Brain microvascular endothelial cell (primary cell): ENCODE data around the gene PDZD8.

ENCODE experiments used
- DNase-seq: peaks from one replicate; pipeline ENCODE4 v3.0.0-alpha.2; 2020
- H3K27ac ChIP-seq: fragments of 250-450 bp; sonication (Bioruptor Pico); 2 replicates; pipeline ENCODE4 v1.5.1; 2020; ENCODE audit warnings: mild to moderate bottlenecking, moderate library complexity
- H3K27me3 ChIP-seq: fragments of 250-450 bp; sonication (Bioruptor Pico); replicated peaks from 2 replicates; pipeline ENCODE4 v1.5.1; 2020; ENCODE audit warnings: mild to moderate bottlenecking
- H3K36me3 ChIP-seq: fragments of 250-450 bp; sonication (Bioruptor Pico); replicated peaks from 2 replicates; pipeline ENCODE4 v1.5.1; 2020; ENCODE audit warnings: mild to moderate bottlenecking
- H3K4me3 ChIP-seq: 2 replicates; pipeline ENCODE4 v1.5.1; 2011; ENCODE audit warnings: low read depth, mild to moderate bottlenecking, control low read depth, low read length, moderate library complexity
- CTCF ChIP-seq: IDR thresholded peaks from 2 replicates; pipeline ENCODE4 v1.5.1; 2011; ENCODE audit warnings: low read depth, mild to moderate bottlenecking, moderate library complexity, low read length, control low read depth, inconsistent platforms; ENCODE audit errors: missing control alignments
- in situ Hi-C: cut with HindIII; loops from 2 replicates; pipeline ENCODE4 v1.10.0; 2017; ENCODE audit warnings: low sequenced_read_pairs, low pct_ligation_motif_present

The PDZD8 gene

GRCh38 chr10:117275121-117275520, 100.1 kb downstream of the PDZD8 start:
- in situ Hi-C loops: no loop called here
- Histone ChIP-seq H3K36me3 (no peaks in the 10 kb centered on the region), H3K27me3 (no peaks in the 10 kb centered on the region), H3K4me3 (no peak overlapping the region), H3K27ac (no peak overlapping the region)
- no peak for DNase-seq
- TF ChIP-seq CTCF: no peak

- in situ Hi-C loops: no loop called here
- no peak for DNase-seq
These were observed 100.7 kb downstream of the PDZD8 start for GRCh38 chr10:117274509-117274908.

GRCh38 chr10:117273980-117274379, 101.3 kb downstream of the PDZD8 start:
- no peaks in the 10 kb centered on the region for H3K36me3 ChIP-seq
- TF ChIP-seq CTCF: no peak
- no peak overlapping the region for H3K27ac ChIP-seq
- in situ Hi-C loops: no loop called here
- H3K4me3 ChIP-seq: no peak overlapping the region
- H3K27me3 ChIP-seq: no peaks in the 10 kb centered on the region
- DNase-seq: no peak

More at GRCh38 chr10:117274509-117274908, 100.7 kb downstream of the PDZD8 start:
- Histone ChIP-seq H3K27me3 (no peaks in the 10 kb centered on the region), H3K4me3 (no peak overlapping the region), H3K36me3 (no peaks in the 10 kb centered on the region), H3K27ac (no peak overlapping the region)
- TF ChIP-seq CTCF: no peak

- DNase-seq: no peak
- no peak for TF ChIP-seq CTCF
- H3K4me3 ChIP-seq: no peak overlapping the region
- no peaks in the 10 kb centered on the region for H3K36me3 ChIP-seq
- in situ Hi-C loops: no loop called here
- H3K27ac ChIP-seq: no peak overlapping the region
- no peaks in the 10 kb centered on the region for H3K27me3 ChIP-seq
These were observed 102.8 kb downstream of the PDZD8 start for GRCh38 chr10:117272195-117273076.

- H3K27me3 ChIP-seq: no peaks in the 10 kb centered on the region
- H3K4me3 ChIP-seq: no peak overlapping the region
- DNase-seq: peak; percentile 6
- H3K36me3 ChIP-seq: no peaks in the 10 kb centered on the region
- no peak overlapping the region for H3K27ac ChIP-seq
- TF ChIP-seq CTCF: no peak
- in situ Hi-C loops: no loop called here
These were observed 103.8 kb downstream of the PDZD8 start for GRCh38 chr10:117271427-117271826.

- Histone ChIP-seq H3K27ac (no peak overlapping the region), H3K4me3 (no peak overlapping the region), H3K27me3 (no peaks in the 10 kb centered on the region), H3K36me3 (no peaks in the 10 kb centered on the region)
- in situ Hi-C loops: no loop called here
- TF ChIP-seq CTCF: no peak
- no peak for DNase-seq
These were observed 106.3 kb downstream of the PDZD8 start for GRCh38 chr10:117268907-117269306.
